ENCODE results near the gene INSRR.

The INSRR gene

DNA sequence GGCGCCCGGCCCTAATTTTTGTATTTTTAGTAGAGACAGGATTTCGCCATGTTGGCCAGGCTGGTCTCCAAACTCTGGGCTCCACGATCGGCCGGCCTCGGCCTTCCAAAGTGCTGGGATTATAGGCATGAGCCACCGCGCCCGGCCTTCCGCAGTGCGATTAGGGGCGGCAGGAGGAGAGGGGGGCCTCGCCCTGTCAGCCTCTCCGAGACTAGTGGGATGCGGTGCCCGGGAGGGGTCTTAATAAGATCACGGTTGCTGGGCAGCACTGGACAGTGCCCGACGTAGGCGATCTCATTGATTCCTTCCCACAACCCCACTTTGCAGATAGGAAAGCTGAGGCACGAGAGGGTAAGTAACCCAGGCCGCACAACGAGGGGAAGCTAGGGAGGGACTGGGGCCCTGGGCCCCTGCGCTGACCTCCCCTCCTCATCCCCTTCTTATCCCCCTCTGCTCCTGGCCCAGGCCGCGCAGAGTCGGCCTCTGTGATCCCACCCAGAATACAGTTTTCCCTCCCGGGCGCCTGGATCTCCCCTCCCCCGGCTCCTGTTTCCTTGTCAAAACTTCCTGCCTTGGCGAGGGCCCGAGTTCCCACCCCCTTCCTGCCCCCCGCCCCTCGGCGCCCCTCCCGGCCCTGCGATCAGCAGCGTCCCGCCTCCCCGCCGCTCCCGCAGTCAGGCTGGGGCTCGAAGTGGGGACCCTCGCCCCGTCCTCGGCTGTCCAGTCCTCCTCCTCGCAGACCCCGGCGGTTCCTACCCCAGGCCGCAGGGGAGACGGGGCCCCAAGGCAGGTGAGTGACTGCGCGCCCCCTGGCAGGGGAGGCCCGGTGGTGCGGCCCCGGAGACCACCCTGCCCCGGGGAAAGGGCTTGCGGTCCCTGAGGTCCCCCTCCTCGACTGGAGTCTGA lies 34.4 kb upstream of the INSRR start, which contains the start of gene PEAR1:
Gene PEAR1 (plus strand): TSS at position 671 of the 906 bp plus-strand sequence. CDS start 10,209 bp downstream, outside the sequence.
- DNase-seq = no peak

DNA sequence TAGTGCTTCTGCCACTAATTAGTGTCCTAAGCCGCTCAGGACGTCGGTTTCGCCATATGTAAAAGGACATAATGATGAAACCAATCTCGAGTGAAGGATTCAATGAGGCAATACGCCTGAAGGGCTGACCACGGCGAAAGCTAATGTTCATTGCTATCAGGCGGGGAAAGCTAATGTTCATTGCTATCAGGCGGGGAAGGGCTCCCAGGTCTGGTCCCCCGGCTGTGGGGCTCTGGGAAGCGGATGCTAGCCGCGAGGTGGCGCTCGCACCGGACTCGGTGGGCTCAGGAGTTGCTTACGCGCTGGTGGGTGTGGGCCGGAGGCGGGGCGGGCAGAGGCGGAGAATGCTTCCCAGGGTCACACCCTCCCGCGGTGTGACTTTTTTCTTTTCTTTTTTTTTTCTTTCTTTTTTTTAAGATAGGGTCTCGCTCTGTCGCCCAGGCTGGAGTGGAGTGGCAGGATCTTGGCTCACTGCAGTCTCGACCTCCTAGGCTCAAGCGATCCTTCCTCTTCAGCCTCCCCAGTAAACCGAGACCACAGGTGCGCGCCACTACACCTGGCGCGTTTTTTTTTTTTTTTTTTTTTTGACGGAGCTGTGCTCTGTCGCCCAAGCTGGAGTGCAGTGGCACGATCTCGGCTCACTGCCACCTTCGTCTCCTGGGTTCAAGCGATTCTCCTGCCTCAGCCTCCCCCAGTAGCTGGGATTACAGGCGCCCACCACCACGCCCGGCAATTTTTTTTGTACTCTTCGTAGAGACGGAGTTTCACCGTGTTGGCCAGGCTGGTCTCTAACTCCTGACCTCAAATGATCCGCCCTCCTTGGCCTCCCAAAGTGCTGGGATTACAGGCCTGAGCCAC lies 33.5 kb upstream of the INSRR start:
- DNase-seq = peak; percentile 97

DNA sequence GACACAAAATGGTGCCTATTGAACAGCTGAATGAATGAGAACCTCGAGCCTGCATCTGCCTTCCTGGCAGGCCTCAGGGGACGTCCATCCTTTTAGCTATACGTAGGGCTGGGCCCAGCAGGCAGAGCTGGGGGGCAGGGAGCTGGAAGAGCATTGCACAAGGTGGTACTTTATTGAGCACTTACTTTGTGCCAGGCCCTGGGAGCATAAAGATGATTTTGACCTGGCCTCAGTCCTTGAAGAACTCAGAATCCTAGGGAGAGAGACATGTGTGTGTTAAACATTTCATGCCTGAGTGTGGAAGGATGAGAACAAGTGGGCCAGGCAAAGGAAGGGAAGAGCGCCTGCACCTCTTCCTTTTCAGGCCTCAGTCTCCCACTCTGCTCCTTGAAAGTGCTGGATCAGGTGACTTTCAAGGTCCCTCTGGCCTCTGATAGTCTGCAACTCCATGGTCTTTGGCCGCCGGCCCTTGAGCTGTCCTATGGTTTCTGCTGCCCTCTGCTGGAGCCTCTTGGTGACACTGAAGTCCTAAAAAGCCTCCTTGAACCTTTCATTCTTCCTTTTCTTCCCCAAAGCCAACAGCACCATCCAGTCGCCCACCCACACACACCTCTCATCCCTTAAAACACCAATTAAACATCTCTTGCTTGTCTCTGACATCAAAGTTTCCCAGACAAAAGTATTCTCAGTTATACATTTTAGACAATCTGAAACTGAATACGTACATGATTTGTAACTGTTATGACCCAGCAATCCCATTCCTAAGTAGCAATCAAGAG lies 31.1 kb upstream of the INSRR start:
- peak; percentile 93 for DNase-seq

DNA sequence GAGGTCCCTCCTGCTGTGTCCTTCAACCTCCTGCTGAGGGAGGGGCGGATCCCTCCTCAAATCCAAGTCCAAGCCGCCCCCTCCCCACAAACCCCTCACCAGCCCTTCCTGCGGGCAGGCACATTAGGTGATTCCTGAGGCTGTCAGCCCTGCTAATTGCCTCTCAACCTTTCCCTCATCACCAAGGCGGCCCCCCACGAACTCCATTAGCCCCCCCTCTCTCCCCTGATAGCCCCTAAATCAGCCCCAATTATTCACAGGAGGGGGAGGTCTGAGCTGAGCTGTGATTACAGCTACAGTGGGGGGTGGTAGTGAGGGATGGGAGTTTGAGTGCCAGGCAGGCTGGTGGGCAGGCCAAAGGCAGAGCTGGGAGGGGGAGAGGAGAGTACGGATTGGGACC lies 28.8 kb upstream of the INSRR start:
- DNase-seq = no peak

DNA sequence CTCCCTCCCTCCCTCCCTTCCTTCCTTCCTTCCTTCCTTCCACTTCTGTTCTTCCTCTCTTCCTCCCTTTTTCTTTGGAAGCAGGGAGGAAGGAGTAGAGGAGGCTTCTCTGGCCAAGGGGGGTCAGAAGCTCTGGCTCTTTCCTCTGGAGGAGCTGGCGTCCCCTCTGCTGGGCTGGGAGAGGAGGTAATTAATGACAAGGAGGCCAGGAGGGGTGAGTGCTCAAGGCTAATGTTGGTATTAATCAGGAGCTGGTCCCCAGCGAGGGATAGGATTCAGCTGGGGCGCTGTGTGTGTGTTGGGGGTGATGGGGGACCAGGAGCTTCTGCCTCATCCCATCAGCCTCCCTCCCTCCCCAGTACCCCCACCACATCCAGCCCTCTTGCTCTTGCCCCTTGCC lies 28.4 kb upstream of the INSRR start:
- peak; percentile 59 for DNase-seq

DNA sequence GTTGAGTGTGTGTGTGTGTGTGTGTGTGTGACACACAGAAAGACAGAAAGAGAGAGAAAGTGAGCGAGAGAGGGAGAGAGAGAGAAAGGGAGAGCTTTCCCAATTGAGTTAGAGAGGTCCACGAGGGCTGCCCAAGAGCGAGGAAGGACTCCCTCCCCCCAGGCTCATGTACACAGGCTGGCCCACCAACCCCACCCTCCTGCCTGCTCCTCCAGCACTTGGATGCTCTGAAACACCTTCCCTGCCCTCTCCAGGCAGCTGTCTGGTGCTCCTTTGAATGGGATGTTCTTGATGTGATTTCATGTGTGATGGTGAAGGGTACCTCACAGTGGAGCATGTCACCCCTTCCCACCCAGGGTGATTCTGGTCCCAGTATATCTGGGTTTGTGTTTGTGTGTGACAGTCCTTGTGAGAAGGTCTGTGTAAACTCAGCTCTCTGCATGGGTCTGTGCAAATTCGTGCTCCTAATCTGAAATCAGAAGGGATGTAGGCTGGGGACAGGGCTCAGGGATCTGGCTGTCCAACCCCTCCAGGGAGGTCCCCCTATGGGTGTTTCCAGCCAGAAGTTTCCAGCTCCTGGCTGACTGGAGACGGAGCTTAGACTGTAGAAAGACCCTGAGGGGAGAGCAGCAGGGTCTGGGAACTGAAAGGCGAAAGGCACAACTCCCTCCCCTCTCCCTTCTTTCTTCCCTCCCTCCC lies 27.8 kb upstream of the INSRR start:
- DNase-seq = peak; percentile 44

DNA sequence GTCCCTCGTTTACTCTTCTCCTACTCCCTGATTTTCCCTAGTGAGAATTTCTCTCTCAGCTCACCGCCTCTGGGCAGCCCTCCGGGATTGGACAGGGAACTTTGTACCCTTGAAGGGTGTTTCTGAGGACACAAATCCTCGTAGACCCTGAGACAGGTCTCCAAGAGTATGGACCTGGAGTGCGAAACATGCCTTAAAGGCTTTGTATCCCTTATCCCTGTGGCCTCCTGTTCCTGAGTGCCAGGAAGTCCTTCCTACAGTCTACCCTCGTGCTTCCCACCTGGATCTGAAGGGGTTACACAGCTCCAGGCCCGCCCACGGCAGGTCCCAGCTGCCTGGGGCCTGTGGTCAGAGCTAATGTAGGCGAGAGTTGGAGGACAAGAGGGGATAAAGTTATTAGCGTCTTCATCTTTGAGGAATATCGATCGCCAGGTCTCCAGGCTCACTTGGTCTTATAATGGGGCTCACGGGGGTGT lies 27.0 kb upstream of the INSRR start:
- DNase-seq = peak; percentile 73

DNA sequence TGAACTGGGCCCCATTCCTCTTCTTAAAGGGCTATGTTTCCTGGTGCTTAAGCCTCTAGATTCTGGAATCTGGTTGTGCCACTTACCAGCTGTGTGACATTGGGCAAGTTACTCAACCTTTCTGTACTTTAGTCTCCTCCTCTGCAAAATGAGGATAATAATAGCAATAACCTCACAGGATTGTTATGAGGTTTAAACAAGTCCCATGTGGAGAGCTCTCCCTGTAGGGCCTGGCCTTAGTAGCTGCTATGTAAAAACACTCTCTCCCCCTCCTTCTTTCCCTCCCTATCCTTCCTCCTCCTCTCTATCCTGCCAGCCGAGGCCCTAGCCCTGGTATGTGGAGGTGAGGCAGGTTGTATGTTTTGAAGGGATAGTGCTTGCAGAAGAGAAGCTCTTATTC lies 26.4 kb upstream of the INSRR start:
- no peak for DNase-seq

DNA sequence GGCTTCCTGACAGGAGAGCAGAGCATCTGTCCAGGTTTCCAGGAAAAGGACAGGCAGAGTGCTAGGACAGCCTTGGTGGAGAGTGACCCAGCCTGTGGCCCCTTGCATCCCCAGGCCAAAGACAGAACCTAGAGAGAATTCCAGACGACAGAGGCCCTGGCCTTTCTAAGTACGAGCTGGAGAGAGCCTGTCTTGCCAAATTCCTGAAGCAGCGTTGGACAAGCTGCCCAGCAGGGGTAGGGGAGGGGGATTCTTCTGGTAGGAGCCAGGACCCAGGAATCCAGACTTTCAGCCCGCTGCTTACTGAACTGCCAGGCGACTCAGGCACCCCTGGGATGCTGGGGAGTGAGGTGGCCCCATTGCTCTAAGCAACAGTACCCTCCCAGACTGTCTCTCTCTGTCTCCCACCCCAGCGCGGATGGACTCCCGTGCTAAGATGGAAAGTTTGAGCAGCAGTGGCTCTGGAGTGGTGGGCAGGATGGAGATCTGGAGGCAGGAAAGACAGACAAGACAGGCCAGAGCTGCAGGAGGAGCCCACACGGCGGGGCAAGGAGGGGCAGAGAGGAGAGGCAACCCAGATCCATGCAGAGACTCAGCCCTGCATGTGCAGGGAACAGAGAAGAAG lies 25.8 kb upstream of the INSRR start:
- DNase-seq = no peak

DNA sequence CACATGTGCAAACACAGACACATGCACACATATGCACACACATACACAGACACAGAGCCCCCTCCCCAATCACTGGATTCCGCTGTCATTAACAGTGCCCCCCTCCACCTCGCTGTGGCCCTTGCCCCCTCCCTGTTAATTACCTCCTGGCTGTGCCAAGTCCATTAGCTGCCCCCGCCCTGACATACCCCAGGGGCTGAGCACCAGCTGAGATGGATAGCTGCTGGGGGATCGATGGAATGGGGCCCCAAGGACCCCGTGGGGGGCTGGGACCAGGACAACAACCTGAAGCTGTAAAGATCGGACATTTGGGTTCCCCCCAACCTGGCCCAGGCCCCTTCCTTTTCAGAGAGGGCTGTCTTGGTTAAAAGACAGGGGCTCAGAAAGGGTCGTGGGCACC lies 25.0 kb upstream of the INSRR start:
- DNase-seq = no peak

DNA sequence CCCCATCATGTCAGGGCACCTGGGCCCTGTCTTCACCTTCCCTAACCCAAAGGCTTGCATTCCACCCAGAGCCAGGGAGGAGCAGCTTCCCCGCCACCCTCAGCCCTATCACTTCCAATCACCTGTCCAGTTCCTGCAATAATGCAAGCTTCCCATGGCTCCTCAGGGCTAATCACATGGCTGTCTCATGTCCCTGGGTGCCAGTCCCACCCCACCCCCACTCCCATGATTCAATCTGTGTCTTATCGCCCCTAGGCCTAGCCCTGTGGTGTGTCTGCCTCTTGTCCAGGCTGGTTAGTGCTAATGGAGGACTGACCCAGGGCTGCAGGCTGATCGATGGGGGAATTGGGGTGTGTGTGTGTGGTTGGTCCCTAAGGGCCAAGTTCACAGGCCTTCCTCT lies 23.6 kb upstream of the INSRR start:
- peak; percentile 30 for DNase-seq

DNA sequence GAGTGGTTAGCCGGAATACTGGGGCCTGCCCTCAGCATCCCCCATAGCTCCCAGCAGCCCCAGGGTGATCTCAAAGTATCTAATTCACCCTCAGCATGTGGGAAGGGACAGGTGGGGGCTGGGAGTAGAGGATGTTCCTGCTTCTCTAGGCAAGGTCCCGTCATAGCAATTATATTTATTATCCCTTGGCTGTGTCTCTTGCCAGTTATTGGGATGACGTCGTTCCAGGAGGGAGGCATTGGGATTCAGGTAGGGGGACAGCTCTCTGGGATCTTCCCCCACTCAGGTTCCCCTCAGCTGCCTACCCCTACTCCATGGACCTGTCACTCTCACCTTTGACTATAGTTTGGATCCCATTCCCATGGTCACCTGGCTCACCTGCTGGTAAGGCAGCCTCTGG lies 22.7 kb upstream of the INSRR start:
- no peak for DNase-seq

DNA sequence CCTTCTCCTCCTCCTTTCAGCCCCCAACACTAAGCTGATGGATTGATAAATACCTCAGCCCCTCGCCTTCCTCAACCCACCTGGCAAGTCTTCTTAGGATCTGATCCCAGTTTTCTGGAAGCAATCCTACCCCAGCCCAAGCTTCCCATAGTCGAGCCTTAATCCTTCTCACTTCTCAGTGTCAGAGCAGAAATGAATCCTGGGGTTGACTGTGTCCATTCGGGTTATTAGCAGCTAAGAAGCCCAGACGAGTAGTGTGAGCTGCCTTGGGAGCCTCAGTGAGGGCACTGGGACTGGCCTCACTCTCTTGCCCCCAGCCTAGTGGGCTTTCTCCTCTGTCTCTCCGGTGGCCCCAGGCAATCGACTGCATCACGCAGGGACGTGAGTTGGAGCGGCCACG lies 22.2 kb upstream of the INSRR start:
- DNase-seq = peak; percentile 87

DNA sequence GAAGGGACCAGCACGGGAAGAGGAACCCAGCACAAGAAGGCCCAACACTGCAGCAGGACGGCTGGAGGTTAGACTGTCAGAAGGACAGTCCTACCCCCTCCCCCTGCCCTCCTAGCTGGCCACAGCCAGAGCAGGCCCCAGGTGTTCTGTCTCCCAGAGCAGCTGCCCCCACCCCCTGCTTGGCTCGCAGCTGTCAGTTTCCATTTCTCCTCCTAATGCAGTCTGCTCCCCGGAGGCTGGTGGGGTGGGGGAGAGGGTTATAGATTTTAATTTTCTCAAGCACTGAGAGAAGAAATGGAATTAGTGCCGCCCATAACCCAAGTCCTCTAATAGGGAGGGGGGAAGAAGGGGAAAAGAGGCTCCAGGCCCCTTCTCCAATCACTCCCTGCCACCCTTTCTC lies 21.6 kb upstream of the INSRR start:
- DNase-seq = peak; percentile 40

DNA sequence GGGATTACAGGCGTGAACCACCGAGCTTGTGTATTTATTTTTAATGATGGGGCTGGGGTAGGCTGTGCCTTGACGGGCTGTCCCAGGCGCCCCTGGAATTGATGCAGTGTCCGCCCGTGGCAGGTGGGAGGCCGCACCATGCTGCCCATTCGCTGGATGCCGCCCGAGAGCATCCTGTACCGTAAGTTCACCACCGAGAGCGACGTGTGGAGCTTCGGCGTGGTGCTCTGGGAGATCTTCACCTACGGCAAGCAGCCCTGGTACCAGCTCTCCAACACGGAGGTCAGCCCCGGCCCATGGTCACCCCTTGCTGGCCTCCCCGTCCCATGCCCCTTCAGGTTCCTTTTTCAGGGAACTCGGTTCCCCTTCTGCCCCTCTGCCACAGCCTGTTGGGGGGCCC lies 21.0 kb upstream of the INSRR start:
- DNase-seq = no peak

DNA sequence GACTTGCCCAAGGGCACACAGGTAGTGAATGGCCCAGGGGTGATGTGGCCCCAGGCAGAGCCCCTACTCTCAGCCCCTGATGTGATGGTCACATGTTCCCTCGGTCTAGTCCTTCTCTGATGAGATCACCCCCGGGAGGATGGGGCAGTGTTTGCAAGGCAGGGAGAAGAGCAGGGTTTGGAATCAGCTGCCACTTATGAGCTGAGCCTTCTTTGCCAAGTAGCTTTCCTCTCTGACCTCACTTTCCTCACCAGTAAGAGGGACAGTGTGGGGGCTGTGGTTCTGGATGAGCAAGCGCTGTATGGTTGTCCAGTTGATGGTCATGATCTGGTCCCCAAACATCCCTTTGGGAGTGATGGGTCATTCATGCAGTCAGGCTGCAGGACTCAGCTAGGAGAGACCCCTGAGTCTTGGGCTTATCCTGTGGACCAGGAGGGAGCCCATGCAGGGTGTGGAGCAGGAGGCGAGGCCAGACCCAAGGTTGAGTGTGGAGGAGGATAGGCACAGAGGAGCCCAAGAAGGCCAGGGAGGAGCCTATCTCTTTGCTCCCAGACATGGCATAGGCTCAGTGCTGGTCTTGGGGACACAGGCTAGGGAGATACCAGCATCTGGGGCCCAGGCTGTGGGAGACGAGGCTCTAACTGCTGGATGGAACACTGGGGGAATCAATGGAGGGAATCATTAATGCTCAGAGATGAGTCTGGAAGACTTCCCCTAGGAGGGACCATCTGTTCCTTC lies 18.7 kb upstream of the INSRR start:
- DNase-seq = peak; percentile 47

DNA sequence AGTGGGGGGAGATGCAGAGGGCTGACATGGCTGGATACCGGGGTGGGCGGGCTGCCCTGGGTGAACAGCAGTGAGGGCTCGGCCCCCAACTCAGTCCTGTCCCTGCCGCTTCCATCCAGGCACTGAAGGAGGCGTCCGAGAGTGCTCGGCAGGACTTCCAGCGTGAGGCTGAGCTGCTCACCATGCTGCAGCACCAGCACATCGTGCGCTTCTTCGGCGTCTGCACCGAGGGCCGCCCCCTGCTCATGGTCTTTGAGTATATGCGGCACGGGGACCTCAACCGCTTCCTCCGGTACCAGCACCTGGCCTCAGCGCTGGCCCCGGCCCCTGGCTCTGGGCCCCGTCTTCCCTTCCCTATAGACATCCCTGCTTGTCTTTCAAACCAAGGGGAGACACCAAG lies 17.4 kb upstream of the INSRR start:
- DNase-seq = no peak

DNA sequence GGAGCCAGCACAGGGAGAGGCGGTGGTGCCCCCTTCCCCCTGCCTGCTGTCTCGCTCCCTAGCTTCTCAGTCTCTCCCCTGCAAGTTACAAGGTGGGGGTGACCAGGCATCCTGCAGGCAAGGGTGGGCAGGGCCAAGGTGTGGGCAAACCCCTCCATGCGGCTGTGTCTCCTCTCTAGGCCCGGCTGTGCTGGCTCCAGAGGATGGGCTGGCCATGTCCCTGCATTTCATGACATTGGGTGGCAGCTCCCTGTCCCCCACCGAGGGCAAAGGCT lies 16.4 kb upstream of the INSRR start:
- DNase-seq = no peak

DNA sequence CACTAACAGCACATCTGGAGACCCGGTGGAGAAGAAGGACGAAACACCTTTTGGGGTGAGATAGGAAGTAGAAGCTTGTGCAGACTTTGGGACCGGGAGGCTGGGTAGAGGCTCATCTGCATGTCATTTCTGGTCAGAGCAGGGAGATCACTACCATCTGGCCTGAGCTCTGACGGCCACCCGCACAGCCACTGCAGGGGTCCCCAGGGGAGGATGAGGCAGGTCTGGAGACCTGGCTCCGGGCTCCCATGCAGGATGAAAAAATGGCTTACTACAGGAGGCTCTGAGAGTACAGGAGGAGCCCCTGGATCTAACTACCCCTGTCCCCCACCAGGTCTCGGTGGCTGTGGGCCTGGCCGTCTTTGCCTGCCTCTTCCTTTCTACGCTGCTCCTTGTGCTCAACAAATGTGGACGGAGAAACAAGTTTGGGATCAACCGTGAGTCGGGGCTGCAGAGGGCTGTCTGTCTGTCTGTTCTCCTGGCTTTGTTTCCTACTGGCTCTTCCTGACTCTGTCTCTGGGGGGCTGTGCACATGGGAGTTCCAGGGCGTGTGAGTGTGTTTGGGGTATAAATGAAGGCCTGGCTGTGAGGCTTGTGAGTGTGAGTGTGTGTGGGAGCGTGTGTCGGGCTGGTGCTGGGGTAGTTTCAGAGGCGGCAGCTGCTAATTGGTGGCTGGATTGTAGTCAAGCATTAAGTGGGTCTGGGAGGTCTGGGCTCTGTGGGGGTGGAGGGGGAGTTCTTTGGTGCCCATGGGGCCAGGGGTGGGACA lies 15.8 kb upstream of the INSRR start:
- DNase-seq = no peak

DNA sequence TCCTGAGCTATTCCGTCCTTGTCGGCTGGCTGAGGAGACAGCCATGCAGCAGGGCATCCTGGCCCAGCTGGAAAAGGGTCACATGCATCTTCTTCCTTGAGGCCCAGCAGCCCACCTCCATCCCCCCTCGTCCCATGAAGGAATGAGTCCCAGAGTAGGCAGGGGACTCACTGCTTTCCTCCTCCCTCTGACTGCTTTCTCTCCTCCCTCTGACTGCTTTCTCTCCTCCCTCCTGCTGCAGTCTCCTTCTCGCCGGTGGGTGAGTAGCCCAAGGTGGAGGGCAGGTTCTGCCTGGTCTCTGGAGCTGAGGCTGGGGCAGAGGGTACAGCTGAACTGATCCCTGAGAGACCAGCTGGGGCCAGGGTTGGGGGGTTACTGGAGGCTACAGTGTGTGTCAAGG lies 15.2 kb upstream of the INSRR start:
- no peak for DNase-seq

DNA sequence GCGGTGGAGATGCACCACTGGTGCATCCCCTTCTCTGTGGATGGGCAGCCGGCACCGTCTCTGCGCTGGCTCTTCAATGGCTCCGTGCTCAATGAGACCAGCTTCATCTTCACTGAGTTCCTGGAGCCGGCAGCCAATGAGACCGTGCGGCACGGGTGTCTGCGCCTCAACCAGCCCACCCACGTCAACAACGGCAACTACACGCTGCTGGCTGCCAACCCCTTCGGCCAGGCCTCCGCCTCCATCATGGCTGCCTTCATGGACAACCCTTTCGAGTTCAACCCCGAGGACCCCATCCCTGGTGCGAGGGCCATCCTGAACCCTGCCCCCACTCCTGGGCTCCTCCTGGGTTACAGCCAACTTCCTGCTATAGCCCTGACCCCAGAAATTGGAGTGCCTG lies 14.7 kb upstream of the INSRR start:
- no peak for DNase-seq

All from NCI-H82 (cell line).